HepG2 (cell line): ENCODE results near the gene TMEM61. TPM values are rescaled to one million over a fixed set of nuclear protein-coding genes. Genes with fewer than 3 reads are reported as not detected.

Experiments
- ATAC-seq: fragments of 200-7000 bp; cut with Tn5 transposase; 3 replicates; pipeline ENCODE4 v1.9.1; 2020; ENCODE audit warnings: mild to moderate bottlenecking, moderate library complexity
- BruUV-seq: library from RNA; stranded (reverse); fragments of 400-500 nt; replicated peaks from 2 replicates; lab custom pipeline; 2021; lab: Mats Ljungman, UMichigan
- CTCF ChIA-PET: fragments of 300-600 bp; formaldehyde crosslinking; extraction: SDS; loops from one replicate; lab custom pipeline; 2021; ENCODE audit warnings: low total read pairs, inconsistent platforms, low intra/inter-chr PET ratio; lab: Yijun Ruan, JAX
- POLR2A ChIA-PET: fragments of 350-600 bp; sonication (Branson Sonifier 250); formaldehyde crosslinking; loops from one replicate; lab custom pipeline; 2020; ENCODE audit warnings: antibody characterized with exemption, inconsistent platforms; lab: Yijun Ruan, JAX
- DNase-seq: peaks from one replicate; pipeline ENCODE4 v3.0.0-alpha.2; 2015; ENCODE audit warnings: low spot score
- FAIRE-seq: peaks from 3 replicates; lab custom pipeline; 2011; peaks lifted over from hg19 to GRCh38; lab: Jason Lieb, UNC
- H2AFZ ChIP-seq: one replicate; pipeline ENCODE4 v1.6.1; 2011; ENCODE audit warnings: low read length, inconsistent platforms
- H3K27ac ChIP-seq: fragments of 300-600 bp; 3 replicates; pipeline ENCODE4 v1.8.0; 2011; ENCODE audit warnings: mixed run types, mild to moderate bottlenecking, mixed read lengths, low read length, inconsistent platforms; ENCODE audit not compliant: insufficient read depth; ENCODE audit errors: extremely low read length
- H3K27me3 ChIP-seq, 2 experiments: fragments of 200-600 bp in 1 of 2; 2 replicates in 1 of 2; 3 replicates in 1 of 2; pipeline versions ENCODE4 v1.6.0 to v1.8.0; 2011; ENCODE audit warnings: low read length in 2 of 2, mild to moderate bottlenecking in 2 of 2, moderate library complexity in 2 of 2, inconsistent platforms in 1 of 2; ENCODE audit not compliant: insufficient read depth in 2 of 2, control insufficient read depth in 1 of 2
- H3K36me3 ChIP-seq, 2 experiments: fragments of 200-600 bp in 1 of 2; replicated peaks in 1 of 2; 2 replicates in 1 of 2; 3 replicates in 1 of 2; pipeline versions ENCODE4 v1.5.1 to v1.8.0; 2011; ENCODE audit warnings: low read length in 2 of 2, inconsistent platforms in 1 of 2; ENCODE audit not compliant: insufficient read depth in 2 of 2, control insufficient read depth in 1 of 2
- H3K4me1 ChIP-seq: 2 replicates; pipeline ENCODE4 v1.5.1; 2012; ENCODE audit warnings: low read length, inconsistent platforms; ENCODE audit not compliant: insufficient read depth
- H3K4me2 ChIP-seq: 2 replicates; pipeline ENCODE4 v1.6.0; 2011; ENCODE audit warnings: low read depth, low read length, inconsistent platforms
- H3K4me3 ChIP-seq, 3 experiments: fragments of 200-600 bp in 1 of 3; sonication (generic), shearing (Covaris generic) in 1 of 3; replicated peaks in 1 of 3; 2 replicates each; pipeline ENCODE4 v1.5.1; 2011 to 2016; ENCODE audit warnings: low read length in 3 of 3, inconsistent platforms in 2 of 3, low read depth in 2 of 3, mild to moderate bottlenecking in 2 of 3, control low read depth in 1 of 3, mixed read lengths in 1 of 3; ENCODE audit not compliant: insufficient read depth in 1 of 3
- H3K79me2 ChIP-seq: one replicate; pipeline ENCODE4 v1.6.1; 2011; ENCODE audit warnings: low read length, inconsistent platforms; ENCODE audit not compliant: insufficient read depth
- H3K9ac ChIP-seq: 2 replicates; pipeline ENCODE4 v1.6.0; 2011; ENCODE audit warnings: mild to moderate bottlenecking, low read depth, low read length, inconsistent platforms; ENCODE audit not compliant: insufficient read depth
- H3K9me3 ChIP-seq: 2 replicates; pipeline ENCODE4 v1.5.1; 2012; ENCODE audit warnings: mild to moderate bottlenecking, low read length
- H4K20me1 ChIP-seq: 2 replicates; pipeline ENCODE4 v1.6.0; 2011; ENCODE audit warnings: inconsistent platforms, mild to moderate bottlenecking, low read length, moderate library complexity; ENCODE audit not compliant: insufficient read depth
- MBD4 ChIP-seq: IDR thresholded peaks from 2 replicates; pipeline ENCODE4 v1.6.1; 2012; ENCODE audit warnings: low read length, inconsistent platforms, borderline replicate concordance
- MXD4 ChIP-seq: IDR thresholded peaks from 2 replicates; pipeline ENCODE4 v1.6.1; 2016; ENCODE audit warnings: mild to moderate bottlenecking, missing biosample characterization, missing genetic modification reagents
- NRL ChIP-seq: sonication (generic); formaldehyde crosslinking; IDR thresholded peaks from 2 replicates; pipeline ENCODE4 v1.5.0; 2020; ENCODE audit warnings: missing genetic modification reagents, mild to moderate bottlenecking, moderate library complexity, borderline replicate concordance
- SMARCE1 ChIP-seq: fragments of 450-650 bp; IDR thresholded peaks from 2 replicates; pipeline ENCODE4 v1.6.1; 2017; ENCODE audit warnings: borderline replicate concordance
- ZBTB34 ChIP-seq: sonication (generic); formaldehyde crosslinking; IDR thresholded peaks from 2 replicates; pipeline ENCODE4 v1.8.0; 2022; ENCODE audit warnings: mild to moderate bottlenecking, missing genetic modification reagents
- ZBTB38 ChIP-seq: sonication (generic); formaldehyde crosslinking; IDR thresholded peaks from 2 replicates; pipeline ENCODE4 v1.5.1; 2020; ENCODE audit warnings: mild to moderate bottlenecking, missing genetic modification reagents
- ZNF605 ChIP-seq: sonication (generic); formaldehyde crosslinking; IDR thresholded peaks from 2 replicates; pipeline ENCODE4 v1.8.0; 2022; ENCODE audit warnings: mild to moderate bottlenecking, missing genetic modification reagents
- ZSCAN29 ChIP-seq: sonication (generic); formaldehyde crosslinking; conservative IDR thresholded peaks from 2 replicates; pipeline ENCODE4 v1.4.0; 2020; ENCODE audit warnings: mild to moderate bottlenecking, missing genetic modification reagents
- WGBS: methylation state at CpG from one replicate; pipeline ENCODE4 v1.1.6; 2017; ENCODE audit warnings: low lambda C conversion rate; 5-methylcytosine and 5-hydroxymethylcytosine counted together
- in situ Hi-C: cut with HindIII; loops from 2 replicates; pipeline ENCODE4 v1.10.0; 2017; ENCODE audit warnings: low pct_unique_long_range_greater_than_20kb; ENCODE audit not compliant: extremely low pct_ligation_motif_present
- intact Hi-C: fragments of 100-400 bp; cut with micrococcal nuclease; formaldehyde crosslinking; loops from one replicate; pipeline ENCODE4 v1.10.0; 2022; ENCODE audit not compliant: unreplicated experiment
- polyA plus RNA-seq, 8 experiments: library from polyadenylated mRNA; depleted of rRNA in 3 of 8; stranded (reverse) in 7 of 8; unstranded in 1 of 8; fragments of >200 nt; fragmentation: Illumina TruSeq in 4 of 8; extraction: Trizol in 4 of 8; gene quantifications; 2 replicates each; pipeline versions ENCODE4 v1.2.1 to v1.2.3, GENCODE V29; 2011 to 2016; ENCODE audit warnings: low read depth in 4 of 8, missing spikeins in 1 of 8, mixed read lengths in 1 of 8; ENCODE audit not compliant: insufficient read depth in 1 of 8
- total RNA-seq, 5 experiments: library from RNA; depleted of rRNA; stranded (reverse); fragments of >200 nt; fragmentation: Illumina TruSeq; extraction: Trizol; gene quantifications; 2 replicates each; pipeline ENCODE4 v1.2.3, GENCODE V29; 2016; ENCODE audit warnings: low read depth in 1 of 5
- TF ChIP-seq, protein P1 (sequence below): sonication (generic); formaldehyde crosslinking; IDR thresholded peaks from 2 replicates; pipeline ENCODE4 v1.4.0; 2020; ENCODE audit warnings: mild to moderate bottlenecking, missing genetic modification reagents

Gene TMEM61
- total and polyA plus RNA-seq, 2 of the 13 experiments (the other 11 are each of a cell fraction or from before 2014, with no cell fraction given) = not detected

GRCh38 chr1:54987919-54988705 lies 7.7 kb downstream of the TMEM61 start:
- FAIRE-seq (no peak), DNase-seq (no peak), ATAC-seq (no peak)
- Histone ChIP-seq H3K36me3 (no peaks in the 10 kb centered on the region), H3K4me1 (no peaks in the 10 kb centered on the region), H3K27ac (no peak overlapping the region), H3K9ac (no peak overlapping the region), H3K27me3 (peaks cover 2 to 35% of the 10 kb centered on the region in 2 experiments; a peak in 4 of 5 replicates), H3K9me3 (no peaks in the 10 kb centered on the region), H4K20me1 (no peaks in the 10 kb centered on the region), H3K4me2 (no peak overlapping the region), H3K4me3 (no peak overlapping the region), H3K79me2 (no peaks in the 10 kb centered on the region), H2AFZ (no peak overlapping the region)
- in situ Hi-C loops (no loop called here), intact Hi-C loops (no loop called here)
- BruUV-seq = no TSS peak
- WGBS = 7% methylated on average over 2 of the region's 8 CpGs
- ChIA-PET CTCF (no interaction called here), POLR2A (no interaction called here)
- TF ChIP-seq ZBTB34 (CRISPR knock-in tag) (no peak), ZNF605 (CRISPR knock-in tag) (no peak), MXD4 (CRISPR knock-in tag) (no peak), ZBTB38 (CRISPR knock-in tag) (no peak), ZSCAN29 (no peak), MBD4 (no peak), SMARCE1 (no peak), NRL (no peak)
- TF ChIP-seq, protein P1, sequence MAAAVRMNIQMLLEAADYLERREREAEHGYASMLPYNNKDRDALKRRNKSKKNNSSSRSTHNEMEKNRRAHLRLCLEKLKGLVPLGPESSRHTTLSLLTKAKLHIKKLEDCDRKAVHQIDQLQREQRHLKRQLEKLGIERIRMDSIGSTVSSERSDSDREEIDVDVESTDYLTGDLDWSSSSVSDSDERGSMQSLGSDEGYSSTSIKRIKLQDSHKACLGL = no peak
